ENCODE results near the gene ARFGEF2.

- TF ChIP-seq ZNF274 (IDR thresholded peaks at IDR 0.05; ENCODE audit: low read depth, low read length) = no peak
- no peak for TF ChIP-seq YY1 (IDR thresholded peaks at IDR 0.05; ENCODE audit: insufficient read depth, insufficient read length)
These were observed 121.5 kb downstream of the ARFGEF2 start for GRCh38 chr20:49043000-49043399.
